ENCODE results near the gene CDK5R2.

The CDK5R2 gene

DNA sequence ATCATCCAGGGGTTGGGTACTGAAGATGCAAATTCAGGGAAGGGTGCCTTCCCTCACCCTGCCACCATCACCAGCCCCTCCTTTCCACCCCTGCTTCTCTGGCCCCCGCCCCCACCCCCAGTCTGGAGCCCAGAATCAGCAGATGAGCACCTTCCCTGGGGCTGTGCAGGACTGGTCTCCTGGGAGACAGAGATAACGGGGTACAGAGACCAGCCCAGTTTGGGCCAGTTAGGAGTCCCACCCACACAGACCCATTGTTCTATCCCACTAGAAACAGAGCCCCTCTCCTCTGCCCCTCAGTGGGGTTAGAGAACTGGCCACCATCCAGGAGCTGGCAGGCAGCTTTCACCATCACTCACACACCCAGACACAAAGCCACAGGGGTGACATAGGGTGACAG lies 38.3 kb downstream of the CDK5R2 start:
- TF ChIP-seq CTCF (IDR thresholded peaks at IDR 0.05; ENCODE audit: borderline replicate concordance, control extremely low read depth, extremely low read depth, insufficient read depth, missing control alignments) = no peak
- DNase-seq (ENCODE audit: low spot score) = no peak
- in situ Hi-C loops (cut with MboI; ENCODE audit: low sequenced_read_pairs, unreplicated experiment) = no loop called here

DNA sequence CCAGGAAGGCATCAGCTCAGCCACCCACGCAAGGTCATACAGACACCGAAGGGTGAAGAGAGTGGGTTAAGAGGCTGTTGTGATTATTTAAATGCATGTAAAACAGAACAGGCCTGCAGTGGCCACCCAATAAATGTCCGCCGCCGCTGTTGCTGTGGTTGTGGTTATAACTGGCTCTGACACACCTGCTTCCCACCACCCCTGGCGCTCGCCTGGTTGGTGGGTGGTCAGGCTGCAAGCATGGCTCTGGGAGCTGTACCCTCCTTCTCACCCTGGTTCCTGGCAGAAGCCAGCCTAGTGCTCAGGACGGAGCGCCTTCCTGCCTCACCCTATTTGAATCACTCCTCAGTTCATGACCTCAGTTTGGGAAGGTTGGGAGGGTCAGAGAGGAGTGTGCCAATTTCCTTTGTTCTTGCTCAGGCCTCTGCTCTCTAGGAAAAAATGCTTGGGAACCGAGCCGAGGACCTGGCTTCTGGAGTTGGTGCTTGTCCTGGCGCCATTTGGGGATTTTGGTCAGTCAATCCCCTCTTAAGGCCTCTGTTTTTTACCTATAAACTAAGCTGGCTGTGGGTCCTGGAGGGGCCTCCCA lies 39.0 kb downstream of the CDK5R2 start:
- in situ Hi-C loops (cut with MboI; ENCODE audit: low sequenced_read_pairs, unreplicated experiment) = no loop called here
- DNase-seq (ENCODE audit: low spot score) = no peak
- no peak for TF ChIP-seq CTCF (IDR thresholded peaks at IDR 0.05; ENCODE audit: borderline replicate concordance, control extremely low read depth, extremely low read depth, insufficient read depth, missing control alignments)

DNA sequence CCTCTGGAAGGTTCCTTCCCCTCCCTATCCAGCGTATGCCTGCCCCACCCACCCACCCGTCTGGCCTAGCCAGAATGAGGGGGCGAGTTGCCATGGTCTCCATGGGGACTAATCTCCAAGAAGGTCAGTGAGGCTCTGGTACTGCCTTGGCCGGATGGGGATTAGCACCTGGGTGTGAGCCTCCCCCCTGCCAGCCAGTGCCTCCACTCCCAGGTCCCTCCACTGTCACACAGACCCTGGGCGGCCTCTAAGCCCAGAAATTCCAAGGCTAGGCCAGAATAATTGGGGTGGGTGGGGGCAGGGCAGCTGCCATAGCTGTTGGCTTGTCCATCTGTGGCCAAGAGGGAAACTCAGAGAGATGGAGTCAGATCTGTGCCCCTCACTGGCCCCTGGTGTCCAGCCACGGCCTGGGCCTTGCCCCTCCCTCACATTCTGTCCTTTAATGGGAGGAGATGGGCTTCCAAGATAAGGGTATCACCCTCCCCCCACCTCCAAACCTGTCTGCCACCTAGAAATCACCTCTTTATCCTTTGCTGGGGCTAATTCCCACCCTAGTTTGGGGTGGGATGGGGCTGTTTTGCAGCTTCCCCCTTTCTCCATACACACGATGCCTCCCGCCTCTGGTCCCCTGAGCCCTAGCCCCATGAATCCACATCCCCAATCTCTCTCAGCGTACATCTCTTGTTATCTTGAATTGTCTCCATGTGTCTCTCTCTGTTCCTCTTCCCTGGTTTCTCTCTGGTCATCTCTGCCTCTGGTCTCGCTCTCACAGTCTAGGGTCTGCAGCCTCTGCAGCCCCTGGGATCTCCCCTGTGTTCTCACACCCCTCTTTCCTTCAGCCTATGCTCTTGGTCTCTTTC lies 39.8 kb downstream of the CDK5R2 start:
- in situ Hi-C loops (cut with MboI; ENCODE audit: low sequenced_read_pairs, unreplicated experiment) = no loop called here
- no peak for TF ChIP-seq CTCF (IDR thresholded peaks at IDR 0.05; ENCODE audit: borderline replicate concordance, control extremely low read depth, extremely low read depth, insufficient read depth, missing control alignments)
- no peak for DNase-seq (ENCODE audit: low spot score)

- TF ChIP-seq CTCF (IDR thresholded peaks at IDR 0.05; ENCODE audit: borderline replicate concordance, control extremely low read depth, extremely low read depth, insufficient read depth, missing control alignments) = no peak
- in situ Hi-C loops (cut with MboI; ENCODE audit: low sequenced_read_pairs, unreplicated experiment) = no loop called here
- DNase-seq (ENCODE audit: low spot score) = no peak
These were observed 40.6 kb downstream of the CDK5R2 start for GRCh38 chr2:218999881-219000568.

DNA sequence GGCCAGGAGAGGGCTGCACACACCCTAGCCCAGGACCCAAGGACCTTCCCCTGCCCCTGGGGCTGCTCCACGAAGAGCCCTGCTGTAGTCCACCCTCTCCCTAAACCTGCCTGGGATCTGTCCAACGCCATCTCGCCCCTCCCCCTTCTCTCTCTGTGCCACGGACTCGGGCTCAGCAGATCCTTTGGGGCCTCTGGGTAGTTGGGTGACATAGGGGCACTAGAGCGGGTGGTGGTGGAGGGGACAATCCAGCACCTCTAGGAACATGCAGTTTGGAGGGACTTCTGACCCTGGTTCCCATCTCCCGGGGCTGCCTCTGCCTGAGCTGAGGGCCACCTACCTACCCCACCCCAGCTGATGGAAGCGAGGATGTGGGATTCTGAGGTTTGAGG lies 41.1 kb downstream of the CDK5R2 start:
- no peak for DNase-seq (ENCODE audit: low spot score)
- in situ Hi-C loops (cut with MboI; ENCODE audit: low sequenced_read_pairs, unreplicated experiment) = no loop called here

More for the DNA sequence above, 41.1 kb downstream of the CDK5R2 start:
- no peak for TF ChIP-seq CTCF (IDR thresholded peaks at IDR 0.05; ENCODE audit: borderline replicate concordance, control extremely low read depth, extremely low read depth, insufficient read depth, missing control alignments)

All from GM13976 (cell line).